ENCODE data around the gene TP73. TPM values are rescaled to one million over a fixed set of nuclear protein-coding genes. Genes with fewer than 3 reads are reported as not detected.

Gene TP73
- total RNA-seq, 2 donors from 2014 or later, result 0.29 to 0.42 TPM

- Histone ChIP-seq H3K4me3 (no peak overlapping the region), H3K36me3 (no peaks in the 10 kb centered on the region), H3K27me3 (no peaks in the 10 kb centered on the region), H3K9ac (ENCODE audit: low read depth in 2 of 2, low read length in 2 of 2) (no peak overlapping the region), H3K9me3 (no peaks in the 10 kb centered on the region), H3K27ac (no peak overlapping the region), H3K4me1 (no peaks in the 10 kb centered on the region)
- intact Hi-C loops (cut with DNase I), result loop anchor here (10.0 kb wide), 1 partner anchor 231 kb away; no protein-coding TSS in a partner anchor
- no peak for DNase-seq
- TF ChIP-seq CTCF (IDR thresholded peaks at IDR 0.05), result no peak
These were observed 73.0 kb downstream of the TP73 start for GRCh38 chr1:3725366-3725765.

GRCh38 chr1:3727042-3727824 is 74.9 kb downstream of the TP73 start:
- intact Hi-C loops (cut with DNase I), result loop anchor here (10.0 kb wide), 1 partner anchor 232 kb away; no protein-coding TSS in a partner anchor
- no peak for TF ChIP-seq CTCF (IDR thresholded peaks at IDR 0.05)
- no peak overlapping the region for H3K4me3 ChIP-seq
- H3K4me1 ChIP-seq, result no peaks in the 10 kb centered on the region
- H3K36me3 ChIP-seq, result no peaks in the 10 kb centered on the region
- H3K27ac ChIP-seq, result no peak overlapping the region
- no peaks in the 10 kb centered on the region for H3K27me3 ChIP-seq
- DNase-seq, result no peak
- H3K9ac ChIP-seq (ENCODE audit: low read depth in 2 of 2, low read length in 2 of 2), result no peak overlapping the region
- no peaks in the 10 kb centered on the region for H3K9me3 ChIP-seq

GRCh38 chr1:3727825-3728776 is 75.8 kb downstream of the TP73 start:
- H3K4me3 ChIP-seq, result no peak overlapping the region
- TF ChIP-seq CTCF (IDR thresholded peaks at IDR 0.05), result no peak
- H3K27ac ChIP-seq, result no peak overlapping the region
- no peaks in the 10 kb centered on the region for H3K4me1 ChIP-seq
- no peak overlapping the region for H3K9ac ChIP-seq (ENCODE audit: low read depth in 2 of 2, low read length in 2 of 2)
- intact Hi-C loops (cut with DNase I), result loop anchor here (10.0 kb wide), 1 partner anchor 233 kb away; no protein-coding TSS in a partner anchor
- H3K27me3 ChIP-seq, result no peaks in the 10 kb centered on the region
- DNase-seq, result no peak
- no peaks in the 10 kb centered on the region for H3K9me3 ChIP-seq
- no peaks in the 10 kb centered on the region for H3K36me3 ChIP-seq

- no peak for TF ChIP-seq CTCF (IDR thresholded peaks at IDR 0.05)
- DNase-seq, result no peak
- H3K27me3 ChIP-seq, result no peaks in the 10 kb centered on the region
These were observed 77.6 kb downstream of the TP73 start for GRCh38 chr1:3729594-3730542.

More at GRCh38 chr1:3729594-3730542, 77.6 kb downstream of the TP73 start:
- no peaks in the 10 kb centered on the region for H3K9me3 ChIP-seq
- no peaks in the 10 kb centered on the region for H3K36me3 ChIP-seq
- no peak overlapping the region for H3K4me3 ChIP-seq
- H3K9ac ChIP-seq (ENCODE audit: low read depth in 2 of 2, low read length in 2 of 2), result no peak overlapping the region
- intact Hi-C loops (cut with DNase I), result loop anchor here (10.0 kb wide), 1 partner anchor 235 kb away; no protein-coding TSS in a partner anchor
- no peaks in the 10 kb centered on the region for H3K4me1 ChIP-seq
- no peak overlapping the region for H3K27ac ChIP-seq

Data from colonic mucosa (tissue), 4 donors.